ENCODE measurements around the gene WASHC2A.
"Not testable (repeated sequence)": the region's sequence is repeated elsewhere in the genome, so short reads cannot be mapped to it uniquely, and the experiment has no call there.

GRCh38 chr10:50068352-50068659 lies 552 bp downstream of the WASHC2A start:
- TF ChIP-seq, protein P1, sequence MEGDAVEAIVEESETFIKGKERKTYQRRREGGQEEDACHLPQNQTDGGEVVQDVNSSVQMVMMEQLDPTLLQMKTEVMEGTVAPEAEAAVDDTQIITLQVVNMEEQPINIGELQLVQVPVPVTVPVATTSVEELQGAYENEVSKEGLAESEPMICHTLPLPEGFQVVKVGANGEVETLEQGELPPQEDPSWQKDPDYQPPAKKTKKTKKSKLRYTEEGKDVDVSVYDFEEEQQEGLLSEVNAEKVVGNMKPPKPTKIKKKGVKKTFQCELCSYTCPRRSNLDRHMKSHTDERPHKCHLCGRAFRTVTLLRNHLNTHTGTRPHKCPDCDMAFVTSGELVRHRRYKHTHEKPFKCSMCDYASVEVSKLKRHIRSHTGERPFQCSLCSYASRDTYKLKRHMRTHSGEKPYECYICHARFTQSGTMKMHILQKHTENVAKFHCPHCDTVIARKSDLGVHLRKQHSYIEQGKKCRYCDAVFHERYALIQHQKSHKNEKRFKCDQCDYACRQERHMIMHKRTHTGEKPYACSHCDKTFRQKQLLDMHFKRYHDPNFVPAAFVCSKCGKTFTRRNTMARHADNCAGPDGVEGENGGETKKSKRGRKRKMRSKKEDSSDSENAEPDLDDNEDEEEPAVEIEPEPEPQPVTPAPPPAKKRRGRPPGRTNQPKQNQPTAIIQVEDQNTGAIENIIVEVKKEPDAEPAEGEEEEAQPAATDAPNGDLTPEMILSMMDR (IDR thresholded peaks at IDR 0.05; ENCODE audit: borderline replicate concordance, extremely low read depth, low read length, poor library complexity, severe bottlenecking) = not testable (repeated sequence)
- TF ChIP-seq EZH2 (IDR thresholded peaks at IDR 0.05; ENCODE audit: borderline replicate concordance, low read depth, low read length, severe bottlenecking) = not testable (repeated sequence)

All from DND-41 (cell line).